Adipose tissue (tissue), 3 donors: ENCODE data around the gene ROGDI. TPM values are rescaled to one million over a fixed set of nuclear protein-coding genes. Genes with fewer than 3 reads are reported as not detected.

Experiments used
- H3K27ac ChIP-seq: one replicate; pipeline ENCODE4 v1.5.1; 2013; ENCODE audit warnings: low read depth, low read length
- WGBS, 3 donors: extraction: QIAGEN DNeasy Blood & Tissue Kit; methylation state at CpG; one replicate each; pipeline ENCODE4 v1.1.7; 2013; 5-methylcytosine and 5-hydroxymethylcytosine counted together
- polyA plus RNA-seq, 3 donors: library from polyadenylated mRNA; stranded (reverse); fragments of 200-250 nt; gene quantifications; one replicate each; pipeline ENCODE4 v1.2.3, GENCODE V29; 2013
- donor health status: healthy with polysubstance abuse.
- donor health status: Bipolar disorder and iron deficiency.
- donor health status: healthy.

ROGDI gene
- polyA plus RNA-seq, 3 donors = 10.6 to 19.5 (median 15.9) TPM

DNA sequence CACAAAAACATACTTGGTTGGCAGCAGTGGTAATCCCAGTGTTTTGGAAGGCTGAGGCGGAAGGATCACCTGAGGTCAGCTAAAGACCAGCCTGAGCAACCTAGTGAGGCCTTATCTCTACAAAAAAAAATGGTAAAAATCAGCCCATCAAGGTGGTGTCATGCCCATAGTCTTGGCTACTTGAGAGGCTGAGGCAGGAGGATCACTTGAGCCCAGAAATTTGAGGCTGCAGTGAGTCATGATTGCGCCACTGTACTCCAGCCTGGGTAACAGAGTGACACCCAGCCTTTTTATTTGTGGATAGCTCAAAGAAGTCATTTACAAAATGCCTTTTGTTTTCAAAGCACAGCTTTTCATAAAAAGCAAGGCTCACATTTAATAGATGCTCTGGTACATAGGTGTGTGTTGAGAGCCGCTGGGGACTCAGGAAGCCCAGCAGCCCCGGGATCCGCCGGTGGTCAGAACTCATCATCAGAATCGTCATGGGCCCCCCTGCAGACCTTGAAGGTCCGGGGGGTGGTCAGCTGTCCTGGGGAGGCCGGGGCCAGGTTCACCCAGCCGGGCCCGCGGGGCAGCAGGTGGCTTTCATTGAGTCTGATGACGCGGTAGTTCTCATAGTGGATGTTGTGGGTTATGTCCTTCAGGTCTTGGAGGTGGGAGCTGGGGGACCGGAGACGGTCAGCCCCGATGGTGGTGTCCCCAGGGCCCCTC lies 24.9 kb downstream of the ROGDI start:
- WGBS, 3 donors = 80 to 89% (median 85%) methylated on average over 17 of the region's 17 CpGs
- no peak overlapping the region for H3K27ac ChIP-seq

GRCh38 chr16:4776141-4776705 lies 26.2 kb downstream of the ROGDI start:
- WGBS, 3 donors = 82 to 92% (median 92%) methylated on average over 2 of the region's 2 CpGs
- H3K27ac ChIP-seq = no peak overlapping the region

DNA sequence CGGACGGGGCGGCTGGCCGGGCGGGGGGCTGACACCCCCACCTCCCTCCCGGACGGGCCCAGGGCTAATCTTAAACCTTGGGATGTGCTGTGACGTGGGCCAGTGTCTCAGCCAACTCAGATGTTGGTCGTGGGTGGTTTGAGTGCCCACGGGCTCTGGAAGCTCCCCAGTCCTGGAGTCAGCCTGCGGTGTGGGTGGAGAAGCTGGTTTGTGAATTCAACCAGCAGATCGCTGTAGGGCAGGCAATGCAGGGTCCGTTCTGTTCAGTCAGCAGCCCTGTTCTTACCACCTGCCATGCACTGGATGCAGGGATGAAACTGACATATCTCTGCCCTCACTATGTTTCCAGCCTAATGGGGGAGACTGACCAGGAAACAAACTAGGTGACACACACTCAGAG lies 27.4 kb downstream of the ROGDI start:
- 78 to 94% (median 81%) methylated on average over 8 to 13 of the region's 13 CpGs for WGBS, 3 donors
- H3K27ac ChIP-seq = no peak overlapping the region

- H3K27ac ChIP-seq = no peak overlapping the region
- WGBS, 3 donors = 84 to 90% (median 87%) methylated on average over 5 of the region's 5 CpGs
Observed at GRCh38 chr16:4772351-4772750, 30.1 kb downstream of the ROGDI start.

GRCh38 chr16:4771646-4772045 lies 30.8 kb downstream of the ROGDI start:
- WGBS, 3 donors = 56 to 74% (median 73%) methylated on average over 3 of the region's 3 CpGs
- H3K27ac ChIP-seq = no peak overlapping the region

DNA sequence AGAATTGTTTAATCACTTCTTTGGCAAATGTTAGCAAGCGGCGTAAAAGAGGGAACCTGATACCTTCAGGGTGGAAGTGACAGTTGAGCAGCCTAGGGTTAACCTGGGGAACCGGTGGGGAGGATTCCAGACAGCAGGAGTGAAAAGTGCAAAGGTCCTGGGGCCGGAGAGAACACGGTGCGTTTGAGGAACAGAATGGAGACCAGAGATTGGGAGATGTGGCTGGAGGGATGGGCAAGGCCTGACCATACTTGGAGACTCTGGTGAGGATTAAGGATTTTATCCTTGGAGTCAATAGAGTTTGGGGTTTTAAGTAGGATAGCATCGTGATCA lies 33.2 kb downstream of the ROGDI start:
- H3K27ac ChIP-seq = no peak overlapping the region
- 47 to 53% (median 49%) methylated on average over 7 of the region's 7 CpGs for WGBS, 3 donors

DNA sequence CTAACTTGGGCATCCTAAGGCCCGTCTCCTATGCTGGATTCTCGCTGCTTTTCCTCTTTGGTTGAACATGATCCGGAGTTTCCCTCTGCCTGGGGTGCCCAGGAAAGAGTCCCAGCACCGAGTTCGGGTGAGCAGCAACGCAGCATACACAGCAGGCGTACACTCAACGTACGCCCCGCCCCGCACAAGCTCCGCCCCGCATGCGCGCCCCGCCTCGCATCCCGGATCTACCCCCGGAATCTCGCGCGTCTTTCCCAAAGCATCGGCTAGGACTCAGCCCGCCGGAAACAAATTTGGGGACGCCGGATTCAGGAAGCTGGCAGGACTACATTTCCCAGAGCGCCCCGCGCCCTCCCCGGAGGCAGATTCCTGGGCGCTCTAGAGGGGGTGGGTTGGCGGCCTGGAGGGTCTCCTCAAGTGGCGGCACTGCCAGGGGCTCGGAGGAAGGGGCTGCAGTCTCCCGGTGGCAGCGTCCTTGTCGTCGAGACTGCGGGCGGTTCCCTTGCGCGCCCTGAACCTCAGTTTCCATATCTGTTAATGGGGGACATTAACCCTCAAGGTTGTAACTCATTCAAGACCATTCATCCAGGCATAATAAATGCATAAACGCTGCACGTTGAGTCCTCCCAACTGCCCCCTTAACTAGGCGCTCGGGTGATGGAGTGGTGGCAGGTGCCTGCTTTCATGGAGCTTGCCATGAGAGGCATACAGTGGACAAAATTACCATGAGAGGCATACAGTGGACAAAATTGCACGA lies 33.7 kb downstream of the ROGDI start:
- 4 to 8% (median 4%) methylated on average over 48 of the region's 48 CpGs for WGBS, 3 donors
- H3K27ac ChIP-seq = no peak overlapping the region

DNA sequence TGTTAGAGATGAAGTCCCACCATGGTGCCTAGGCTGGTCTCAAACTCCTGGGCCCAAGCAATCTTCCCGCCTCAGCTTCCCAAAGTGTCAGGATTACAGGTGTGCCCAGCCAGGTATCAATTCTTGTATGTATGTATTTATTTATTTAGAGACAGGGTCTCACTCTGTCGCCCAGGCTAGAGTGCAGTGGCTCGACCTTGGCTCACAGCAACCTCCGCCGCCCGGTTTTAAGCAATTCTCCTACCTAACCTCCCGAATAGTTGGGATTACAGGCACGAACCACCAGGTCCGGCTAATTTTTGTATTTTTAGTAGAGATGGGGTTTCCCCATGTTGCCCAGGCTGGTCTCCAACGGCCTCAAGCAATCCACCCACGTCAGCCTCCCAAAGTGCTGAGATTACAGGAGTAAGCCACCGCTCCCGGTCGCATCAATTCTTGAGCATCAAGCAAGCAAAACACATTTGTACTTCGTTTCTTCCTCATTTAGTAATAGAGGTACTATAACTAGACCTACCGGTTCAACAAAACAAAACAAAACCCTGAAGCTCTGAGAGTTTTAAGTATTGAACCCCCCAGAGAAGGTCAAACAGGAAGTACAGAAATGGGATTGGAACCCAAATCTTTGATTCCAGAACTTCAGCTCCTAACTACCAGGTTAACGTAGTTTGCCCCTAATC lies 34.4 kb downstream of the ROGDI start:
- no peak overlapping the region for H3K27ac ChIP-seq
- 40 to 50% (median 46%) methylated on average over 17 of the region's 17 CpGs for WGBS, 3 donors

DNA sequence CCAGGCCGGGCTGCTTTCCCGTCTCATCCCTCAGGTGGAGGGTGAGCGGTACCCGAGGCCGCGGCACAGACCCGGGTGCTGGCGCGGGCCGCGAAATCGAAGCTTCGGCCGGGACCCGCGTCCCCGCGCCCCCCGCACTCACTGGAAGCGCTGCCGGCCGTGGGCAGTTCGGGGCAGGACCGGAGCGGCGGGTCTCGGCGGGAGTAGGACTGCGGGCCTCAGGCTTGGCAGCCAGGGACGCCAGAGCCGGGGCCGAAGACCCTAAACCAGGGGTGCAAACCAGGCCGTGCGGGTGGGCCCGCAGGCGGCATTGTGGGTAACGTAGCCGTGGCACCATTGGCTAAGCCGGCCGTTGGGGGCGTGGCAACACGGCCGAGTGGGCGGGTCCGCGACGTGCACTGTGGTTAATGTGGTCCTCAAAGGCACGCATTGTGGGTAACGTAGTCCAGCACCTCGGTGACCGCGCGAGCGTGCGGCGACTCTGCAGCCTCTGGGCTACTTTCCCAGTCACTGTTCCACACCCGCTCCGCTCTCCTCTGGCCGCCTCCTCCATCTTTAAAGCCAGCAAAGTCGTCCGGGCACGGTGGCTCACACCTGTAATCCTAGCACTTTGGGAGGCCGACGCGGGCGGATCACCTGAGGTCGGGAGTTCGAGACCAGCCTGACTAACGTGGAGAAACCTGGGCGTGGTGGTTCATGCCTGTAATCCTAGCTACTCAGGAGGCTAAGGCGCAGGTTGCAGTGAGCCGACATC lies 35.4 kb downstream of the ROGDI start, which contains the start of gene ZNF500:
Gene ZNF500, minus strand, starts transcription at position 288 of the 754 bp plus-strand sequence. CDS start 1,184 bp downstream, outside the sequence.
- 3% methylated on average over 72 of the region's 72 CpGs for WGBS, 3 donors

DNA sequence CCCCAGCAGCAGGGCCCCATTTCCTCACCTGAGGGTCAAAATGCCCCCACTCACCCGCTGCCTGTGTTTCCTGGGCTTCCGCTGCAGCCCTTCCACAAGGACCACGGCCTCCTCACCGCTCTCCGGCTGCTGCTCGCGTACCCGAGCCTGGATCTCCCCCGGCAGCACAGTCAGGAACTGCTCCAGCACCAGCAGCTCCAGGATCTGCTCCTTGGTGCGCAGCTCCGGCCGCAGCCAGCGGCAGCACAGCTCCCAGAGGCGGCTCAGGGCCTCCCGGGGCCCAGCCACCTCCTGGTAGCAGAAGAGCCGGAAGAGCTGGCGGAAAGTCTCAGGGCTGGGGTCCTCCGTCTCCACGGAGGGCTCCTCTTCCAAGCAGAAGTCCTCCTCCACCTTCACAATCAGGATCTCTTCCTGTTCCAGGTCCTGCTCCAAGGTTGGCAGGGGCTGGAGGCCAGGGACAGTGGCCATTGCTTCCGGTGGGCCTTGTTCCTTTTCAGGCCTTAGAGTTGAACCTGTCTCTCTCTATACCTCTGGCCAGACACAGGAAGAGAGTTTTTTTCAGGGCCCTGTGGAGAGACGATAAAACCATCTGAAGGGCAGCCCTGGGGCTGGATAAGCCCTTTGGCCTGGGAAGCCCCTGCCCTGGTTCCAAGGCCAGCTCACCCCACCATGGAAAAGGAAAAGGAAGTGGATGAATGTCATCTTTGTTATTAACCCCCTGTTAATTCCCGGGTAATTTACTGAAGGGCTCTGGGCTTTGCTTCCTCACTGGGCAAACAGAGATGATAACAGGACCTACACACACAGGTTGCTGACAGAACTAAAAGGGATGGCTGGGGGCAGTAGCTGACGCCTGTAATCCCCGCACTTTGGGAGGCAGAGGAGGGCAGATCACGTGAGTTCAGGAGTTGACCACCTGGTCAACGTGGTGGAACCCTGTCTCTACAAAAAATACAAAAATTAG lies 36.6 kb downstream of the ROGDI start:
- 61 to 68% (median 66%) methylated on average over 26 of the region's 26 CpGs for WGBS, 3 donors

More for the DNA sequence above, 35.4 kb downstream of the ROGDI start, which contains the start of gene ZNF500:
- H3K27ac ChIP-seq = no peak within 1 kb of the TSS

GRCh38 chr16:4763791-4764190 lies 38.6 kb downstream of the ROGDI start:
- H3K27ac ChIP-seq = no peak overlapping the region
- 86 to 94% (median 93%) methylated on average over 7 of the region's 7 CpGs for WGBS, 3 donors

More for the DNA sequence above, 36.6 kb downstream of the ROGDI start:
- no peak overlapping the region for H3K27ac ChIP-seq

GRCh38 chr16:4762205-4762604 lies 40.2 kb downstream of the ROGDI start:
- H3K27ac ChIP-seq = no peak overlapping the region
- WGBS, 3 donors = 91 to 100% (median 94%) methylated on average over 5 to 9 of the region's 9 CpGs

DNA sequence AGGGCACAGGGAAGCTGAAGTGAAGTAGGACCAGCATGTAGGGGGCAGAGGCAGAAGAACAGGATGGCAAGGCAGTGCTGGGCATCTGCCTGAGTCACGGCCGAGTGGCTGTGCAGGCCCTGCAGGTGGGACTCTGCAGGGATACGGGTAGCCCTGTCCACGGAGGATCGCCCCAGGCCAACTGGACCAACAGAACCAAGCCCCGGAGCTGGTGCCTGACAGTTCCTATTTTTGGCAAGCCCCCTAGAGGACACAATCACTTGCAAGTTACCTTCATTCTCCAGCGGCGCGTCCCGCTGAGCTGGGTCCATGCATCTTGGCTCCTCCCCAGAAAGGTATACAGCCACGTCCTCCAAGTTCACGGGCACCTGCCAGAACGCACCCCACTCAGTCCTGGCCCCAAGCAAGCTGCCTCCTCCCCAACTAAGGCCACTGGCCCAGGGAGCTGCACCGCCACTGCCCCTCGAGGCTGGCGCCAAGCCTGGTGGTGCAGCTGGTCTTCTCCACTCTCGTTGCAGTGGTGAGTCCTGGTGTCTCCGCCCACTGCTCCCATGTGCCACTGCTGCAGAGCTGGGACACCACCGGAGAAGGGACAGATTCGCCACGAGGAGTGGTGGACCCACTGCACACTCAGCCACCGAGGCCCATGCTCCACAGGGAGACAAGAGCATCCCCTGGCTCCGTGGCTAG lies 42.1 kb downstream of the ROGDI start:
- no peak overlapping the region for H3K27ac ChIP-seq
- WGBS, 3 donors = 90 to 95% (median 92%) methylated on average over 23 of the region's 23 CpGs

DNA sequence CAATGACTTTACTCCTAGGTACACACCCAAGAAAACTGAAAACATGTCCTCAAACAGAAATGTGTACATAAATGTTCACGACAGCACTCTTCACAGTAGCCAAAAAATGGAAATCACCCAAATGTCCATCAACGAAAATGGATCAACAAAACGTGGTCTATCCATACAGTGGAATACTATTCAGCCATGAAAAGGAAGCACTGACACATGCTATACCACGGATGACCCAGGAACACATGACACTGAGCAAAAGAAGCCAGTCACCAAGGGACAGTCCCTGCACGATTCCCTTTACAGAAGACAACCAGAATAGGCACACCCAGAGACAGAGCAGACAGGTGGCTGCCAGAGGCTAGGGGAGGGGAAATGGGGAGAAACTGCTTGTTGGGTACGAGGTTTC lies 46.7 kb downstream of the ROGDI start:
- WGBS, 3 donors = 97 to 99% (median 98%) methylated on average over 6 of the region's 6 CpGs
- H3K27ac ChIP-seq = no peak overlapping the region

DNA sequence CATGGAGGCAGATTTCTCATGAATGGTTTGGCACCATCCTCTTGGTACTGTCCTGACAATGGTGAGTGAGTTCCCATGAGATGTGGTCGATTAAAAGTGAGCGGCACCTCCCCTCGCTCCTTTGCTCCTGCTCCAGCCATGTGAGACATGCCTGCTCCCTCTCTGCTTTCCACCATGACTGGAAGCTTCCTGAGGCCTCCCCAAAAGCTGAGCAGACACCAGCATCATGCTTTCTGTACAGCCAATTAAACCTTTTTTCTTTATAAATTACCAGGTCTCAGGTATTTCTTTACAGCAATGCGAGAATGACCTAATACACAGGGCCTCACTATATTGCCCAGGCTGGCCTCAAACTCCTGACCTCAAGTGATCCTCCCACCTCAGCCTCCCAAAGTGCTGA lies 47.6 kb downstream of the ROGDI start:
- no peak overlapping the region for H3K27ac ChIP-seq
- 97 to 100% (median 97%) methylated on average over 4 of the region's 4 CpGs for WGBS, 3 donors

DNA sequence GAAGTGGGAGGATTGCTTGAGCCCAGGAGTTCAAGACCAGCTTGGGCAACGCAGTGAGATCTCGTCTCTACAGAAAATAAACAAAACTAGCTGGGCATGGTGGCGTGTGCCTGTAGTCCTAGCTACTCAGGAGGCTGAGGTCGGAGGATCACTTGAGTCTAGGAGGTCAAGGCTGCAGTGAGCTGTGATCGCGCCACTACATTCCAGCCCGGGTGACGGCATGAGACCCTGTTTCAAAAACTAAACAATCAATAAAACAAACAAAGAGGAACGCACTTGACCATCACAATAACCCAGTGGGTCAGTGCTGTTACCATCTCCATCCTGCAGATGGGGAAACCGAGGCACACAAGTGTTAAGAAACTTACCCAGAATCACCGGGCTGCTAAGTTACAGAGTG lies 49.2 kb downstream of the ROGDI start:
- WGBS, 3 donors = 85 to 95% (median 95%) methylated on average over 11 of the region's 11 CpGs
- no peak overlapping the region for H3K27ac ChIP-seq
